ENCODE data around the gene PHLPP1.

PHLPP1 gene

GRCh38 chr18:62999921-63000320 is 284.6 kb downstream of the PHLPP1 start:
- no peaks in the 10 kb centered on the region for H3K27me3 ChIP-seq (replicated peaks; ENCODE audit: control insufficient read depth, insufficient read depth, low read length, poor library complexity, severe bottlenecking)
- no peak for DNase-seq
- H3K4me3 ChIP-seq (ENCODE audit: insufficient read depth, low read depth, low read length, poor library complexity, severe bottlenecking), result no peak overlapping the region
- H3K36me3 ChIP-seq (ENCODE audit: control insufficient read depth, insufficient read depth, low read length), result no peaks in the 10 kb centered on the region
- no peaks in the 10 kb centered on the region for H3K4me1 ChIP-seq (ENCODE audit: control insufficient read depth, insufficient read depth, low read length, poor library complexity, severe bottlenecking)
- no peak overlapping the region for H3K27ac ChIP-seq (ENCODE audit: insufficient read depth, low read length, poor library complexity, severe bottlenecking)
- no peaks in the 10 kb centered on the region for H3K9me3 ChIP-seq (ENCODE audit: control insufficient read depth, low read length)

DNA sequence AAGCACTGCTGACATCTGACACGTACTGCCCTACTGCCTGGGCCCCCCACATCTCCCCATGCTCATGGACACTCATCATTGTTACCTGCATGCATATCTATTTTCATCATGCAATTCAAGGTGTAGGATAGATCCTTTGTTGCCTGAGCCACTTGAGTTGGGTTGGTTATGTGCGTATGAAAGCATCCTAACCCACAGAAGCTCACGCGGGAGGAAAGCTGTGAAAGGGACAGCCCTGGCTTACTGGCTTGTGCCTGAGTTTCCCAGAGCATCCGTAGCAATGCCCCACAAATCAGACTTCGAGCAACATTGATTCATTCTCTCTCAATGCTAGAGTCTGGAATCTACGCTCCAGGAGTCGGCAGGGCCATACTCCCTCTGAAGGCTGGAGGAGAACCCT is 285.5 kb downstream of the PHLPP1 start:
- no peaks in the 10 kb centered on the region for H3K27me3 ChIP-seq (replicated peaks; ENCODE audit: control insufficient read depth, insufficient read depth, low read length, poor library complexity, severe bottlenecking)
- no peaks in the 10 kb centered on the region for H3K9me3 ChIP-seq (ENCODE audit: control insufficient read depth, low read length)
- H3K4me1 ChIP-seq (ENCODE audit: control insufficient read depth, insufficient read depth, low read length, poor library complexity, severe bottlenecking), result no peaks in the 10 kb centered on the region
- no peak for DNase-seq
- H3K27ac ChIP-seq (ENCODE audit: insufficient read depth, low read length, poor library complexity, severe bottlenecking), result no peak overlapping the region
- H3K4me3 ChIP-seq (ENCODE audit: insufficient read depth, low read depth, low read length, poor library complexity, severe bottlenecking), result no peak overlapping the region
- H3K36me3 ChIP-seq (ENCODE audit: control insufficient read depth, insufficient read depth, low read length), result no peaks in the 10 kb centered on the region

GRCh38 chr18:63001861-63002260 is 286.5 kb downstream of the PHLPP1 start:
- H3K36me3 ChIP-seq (ENCODE audit: control insufficient read depth, insufficient read depth, low read length), result no peaks in the 10 kb centered on the region
- no peak overlapping the region for H3K4me3 ChIP-seq (ENCODE audit: insufficient read depth, low read depth, low read length, poor library complexity, severe bottlenecking)
- no peaks in the 10 kb centered on the region for H3K27me3 ChIP-seq (replicated peaks; ENCODE audit: control insufficient read depth, insufficient read depth, low read length, poor library complexity, severe bottlenecking)
- H3K9me3 ChIP-seq (ENCODE audit: control insufficient read depth, low read length), result no peaks in the 10 kb centered on the region
- no peak for DNase-seq
- no peak overlapping the region for H3K27ac ChIP-seq (ENCODE audit: insufficient read depth, low read length, poor library complexity, severe bottlenecking)
- no peaks in the 10 kb centered on the region for H3K4me1 ChIP-seq (ENCODE audit: control insufficient read depth, insufficient read depth, low read length, poor library complexity, severe bottlenecking)

DNA sequence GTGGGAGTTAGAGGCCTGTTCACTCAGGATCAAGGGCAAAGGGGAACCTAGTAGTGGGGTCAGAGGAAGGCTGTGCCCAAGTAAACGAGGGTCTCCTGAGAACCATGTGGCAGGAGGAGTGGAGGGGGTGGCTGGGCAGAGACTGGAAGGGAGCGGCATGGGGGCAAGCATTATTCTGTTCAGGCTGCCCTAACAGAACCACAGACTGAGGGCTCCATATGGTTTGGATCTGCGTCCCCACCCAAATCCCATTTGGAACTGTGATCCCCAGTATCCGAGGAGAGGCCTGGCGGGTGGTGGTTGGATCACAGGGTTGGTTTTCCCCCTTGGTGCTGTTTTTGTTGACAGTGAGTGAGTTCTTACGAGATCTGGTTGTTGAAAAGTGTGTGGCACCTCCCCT is 287.0 kb downstream of the PHLPP1 start:
- DNase-seq, result no peak

GRCh38 chr18:63002803-63003445 is 287.6 kb downstream of the PHLPP1 start:
- Histone ChIP-seq H3K4me1 (ENCODE audit: control insufficient read depth, insufficient read depth, low read length, poor library complexity, severe bottlenecking) (no peaks in the 10 kb centered on the region), H3K27me3 (replicated peaks; ENCODE audit: control insufficient read depth, insufficient read depth, low read length, poor library complexity, severe bottlenecking) (no peaks in the 10 kb centered on the region), H3K36me3 (ENCODE audit: control insufficient read depth, insufficient read depth, low read length) (no peaks in the 10 kb centered on the region), H3K27ac (ENCODE audit: insufficient read depth, low read length, poor library complexity, severe bottlenecking) (no peak overlapping the region), H3K9me3 (ENCODE audit: control insufficient read depth, low read length) (no peaks in the 10 kb centered on the region), H3K4me3 (ENCODE audit: insufficient read depth, low read depth, low read length, poor library complexity, severe bottlenecking) (no peak overlapping the region)
- no peak for DNase-seq

More for the DNA sequence above, 287.0 kb downstream of the PHLPP1 start:
- Histone ChIP-seq H3K27ac (ENCODE audit: insufficient read depth, low read length, poor library complexity, severe bottlenecking) (no peak overlapping the region), H3K27me3 (replicated peaks; ENCODE audit: control insufficient read depth, insufficient read depth, low read length, poor library complexity, severe bottlenecking) (no peaks in the 10 kb centered on the region), H3K4me3 (ENCODE audit: insufficient read depth, low read depth, low read length, poor library complexity, severe bottlenecking) (no peak overlapping the region), H3K36me3 (ENCODE audit: control insufficient read depth, insufficient read depth, low read length) (no peaks in the 10 kb centered on the region), H3K9me3 (ENCODE audit: control insufficient read depth, low read length) (no peaks in the 10 kb centered on the region), H3K4me1 (ENCODE audit: control insufficient read depth, insufficient read depth, low read length, poor library complexity, severe bottlenecking) (no peaks in the 10 kb centered on the region)

GRCh38 chr18:63003899-63004298 is 288.6 kb downstream of the PHLPP1 start:
- Histone ChIP-seq H3K27me3 (replicated peaks; ENCODE audit: control insufficient read depth, insufficient read depth, low read length, poor library complexity, severe bottlenecking) (no peaks in the 10 kb centered on the region), H3K27ac (ENCODE audit: insufficient read depth, low read length, poor library complexity, severe bottlenecking) (no peak overlapping the region), H3K4me3 (ENCODE audit: insufficient read depth, low read depth, low read length, poor library complexity, severe bottlenecking) (no peak overlapping the region), H3K9me3 (ENCODE audit: control insufficient read depth, low read length) (no peaks in the 10 kb centered on the region), H3K36me3 (ENCODE audit: control insufficient read depth, insufficient read depth, low read length) (no peaks in the 10 kb centered on the region), H3K4me1 (ENCODE audit: control insufficient read depth, insufficient read depth, low read length, poor library complexity, severe bottlenecking) (no peaks in the 10 kb centered on the region)
- no peak for DNase-seq

DNA sequence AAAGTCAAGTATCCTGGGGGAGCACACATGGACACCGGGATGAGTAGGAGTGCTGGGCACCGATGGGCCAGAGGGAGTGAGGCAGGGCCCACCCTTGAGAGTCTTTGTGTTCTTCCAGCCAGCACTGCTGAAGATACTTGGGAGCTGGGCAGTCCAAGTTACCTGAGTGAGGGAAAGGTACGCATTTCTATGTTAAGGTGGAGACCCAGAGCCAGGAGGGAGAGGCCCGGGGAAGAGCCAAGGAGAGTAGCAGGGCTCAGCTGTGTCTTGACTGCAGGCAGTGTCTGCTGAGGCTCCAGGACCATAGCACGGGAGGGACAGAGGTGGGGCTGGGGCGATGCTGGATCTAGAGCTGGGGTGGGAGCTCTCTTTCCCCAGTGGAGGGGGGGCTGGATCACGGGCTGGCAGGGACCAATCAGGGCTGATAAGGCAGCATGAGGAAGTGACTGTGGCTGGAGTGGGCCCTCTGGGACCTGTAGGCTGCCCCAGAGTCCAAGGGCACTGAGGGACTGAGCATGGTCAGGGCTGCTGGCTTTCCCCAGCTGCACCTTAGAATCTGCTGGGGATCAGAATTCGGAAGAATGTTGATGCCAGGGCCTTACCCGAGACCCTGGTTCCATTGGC is 289.2 kb downstream of the PHLPP1 start:
- Histone ChIP-seq H3K36me3 (ENCODE audit: control insufficient read depth, insufficient read depth, low read length) (no peaks in the 10 kb centered on the region), H3K4me3 (ENCODE audit: insufficient read depth, low read depth, low read length, poor library complexity, severe bottlenecking) (no peak overlapping the region), H3K9me3 (ENCODE audit: control insufficient read depth, low read length) (no peaks in the 10 kb centered on the region), H3K27ac (ENCODE audit: insufficient read depth, low read length, poor library complexity, severe bottlenecking) (no peak overlapping the region), H3K4me1 (ENCODE audit: control insufficient read depth, insufficient read depth, low read length, poor library complexity, severe bottlenecking) (no peaks in the 10 kb centered on the region), H3K27me3 (replicated peaks; ENCODE audit: control insufficient read depth, insufficient read depth, low read length, poor library complexity, severe bottlenecking) (no peaks in the 10 kb centered on the region)
- DNase-seq, result no peak

GRCh38 chr18:63005306-63005705 is 290.0 kb downstream of the PHLPP1 start:
- H3K36me3 ChIP-seq (ENCODE audit: control insufficient read depth, insufficient read depth, low read length), result no peaks in the 10 kb centered on the region
- H3K4me3 ChIP-seq (ENCODE audit: insufficient read depth, low read depth, low read length, poor library complexity, severe bottlenecking), result no peak overlapping the region
- no peak overlapping the region for H3K27ac ChIP-seq (ENCODE audit: insufficient read depth, low read length, poor library complexity, severe bottlenecking)
- no peaks in the 10 kb centered on the region for H3K27me3 ChIP-seq (replicated peaks; ENCODE audit: control insufficient read depth, insufficient read depth, low read length, poor library complexity, severe bottlenecking)
- DNase-seq, result no peak
- H3K9me3 ChIP-seq (ENCODE audit: control insufficient read depth, low read length), result no peaks in the 10 kb centered on the region
- no peaks in the 10 kb centered on the region for H3K4me1 ChIP-seq (ENCODE audit: control insufficient read depth, insufficient read depth, low read length, poor library complexity, severe bottlenecking)

DNA sequence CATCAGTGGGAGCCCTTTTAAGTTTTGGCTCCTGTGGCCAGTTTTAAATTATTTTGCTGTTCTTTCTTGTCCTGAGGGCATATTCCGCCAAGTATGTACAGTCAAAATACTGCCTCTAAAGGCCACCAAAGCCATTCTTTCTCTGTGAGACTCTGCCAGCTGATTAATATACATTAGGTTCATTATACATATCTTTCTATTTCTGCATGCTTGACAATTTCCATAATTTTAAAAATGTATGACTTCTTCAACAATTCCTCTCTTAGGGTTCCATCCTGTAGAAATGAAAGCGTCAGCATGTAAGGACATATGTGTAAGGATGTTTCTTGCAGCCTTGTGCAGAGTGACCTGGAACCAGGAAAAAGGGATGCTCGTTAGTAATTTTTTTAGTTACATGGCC is 291.9 kb downstream of the PHLPP1 start:
- Histone ChIP-seq H3K27me3 (replicated peaks; ENCODE audit: control insufficient read depth, insufficient read depth, low read length, poor library complexity, severe bottlenecking) (no peaks in the 10 kb centered on the region), H3K36me3 (ENCODE audit: control insufficient read depth, insufficient read depth, low read length) (no peaks in the 10 kb centered on the region), H3K4me3 (ENCODE audit: insufficient read depth, low read depth, low read length, poor library complexity, severe bottlenecking) (no peak overlapping the region), H3K4me1 (ENCODE audit: control insufficient read depth, insufficient read depth, low read length, poor library complexity, severe bottlenecking) (no peaks in the 10 kb centered on the region), H3K9me3 (ENCODE audit: control insufficient read depth, low read length) (no peaks in the 10 kb centered on the region), H3K27ac (ENCODE audit: insufficient read depth, low read length, poor library complexity, severe bottlenecking) (no peak overlapping the region)
- DNase-seq, result no peak

- no peak overlapping the region for H3K27ac ChIP-seq (ENCODE audit: insufficient read depth, low read length, poor library complexity, severe bottlenecking)
- H3K9me3 ChIP-seq (ENCODE audit: control insufficient read depth, low read length), result no peaks in the 10 kb centered on the region
- H3K27me3 ChIP-seq (replicated peaks; ENCODE audit: control insufficient read depth, insufficient read depth, low read length, poor library complexity, severe bottlenecking), result no peaks in the 10 kb centered on the region
- no peak overlapping the region for H3K4me3 ChIP-seq (ENCODE audit: insufficient read depth, low read depth, low read length, poor library complexity, severe bottlenecking)
- H3K36me3 ChIP-seq (ENCODE audit: control insufficient read depth, insufficient read depth, low read length), result no peaks in the 10 kb centered on the region
- peak in 1 of 3 donors; percentile 33 for DNase-seq
- H3K4me1 ChIP-seq (ENCODE audit: control insufficient read depth, insufficient read depth, low read length, poor library complexity, severe bottlenecking), result no peaks in the 10 kb centered on the region
These were observed 300.9 kb downstream of the PHLPP1 start for GRCh38 chr18:63016270-63016669.

Measured in effector memory CD4-positive, alpha-beta T cell (primary cell).